IMR-90 (cell line): Measurements from ENCODE around the gene MICU1. TPM values are rescaled to one million over a fixed set of nuclear protein-coding genes. Genes with fewer than 3 reads are reported as not detected.
A peak's percentile ranks its signal among the peaks of the same experiment; 100 is the strongest.

Experiments used
- ATAC-seq: fragments of 200-7000 bp; cut with Tn5 transposase; 2 replicates; pipeline ENCODE4 v1.9.1; 2020; ENCODE audit warnings: low read depth, mild to moderate bottlenecking, moderate library complexity
- BruUV-seq: library from RNA; stranded (reverse); fragments of 400-500 nt; replicated peaks from 2 replicates; lab custom pipeline; 2021; lab: Mats Ljungman, UMichigan
- CTCF ChIA-PET: fragments of 300-600 bp; formaldehyde crosslinking; extraction: SDS; loops from one replicate; lab custom pipeline; 2021; ENCODE audit warnings: antibody characterized with exemption; lab: Yijun Ruan, JAX
- POLR2A ChIA-PET: fragments of 300-600 bp; sonication (Branson Sonifier 250); formaldehyde crosslinking; loops from one replicate; lab custom pipeline; 2022; ENCODE audit warnings: antibody characterized with exemption; ENCODE audit not compliant: unreplicated experiment; lab: Charles Lee
- DNase-seq: peaks from one replicate; pipeline ENCODE4 v3.0.0; 2013
- H2AFZ ChIP-seq: replicated peaks from 2 replicates; pipeline ENCODE3; 2013; ENCODE audit warnings: low read length, mild to moderate bottlenecking; ENCODE audit not compliant: poor library complexity
- H2AK5ac ChIP-seq: 2 replicates; pipeline ENCODE4 v1.6.1; 2013; ENCODE audit warnings: low read depth, low read length, inconsistent platforms
- H2AK9ac ChIP-seq: replicated peaks from 2 replicates; pipeline ENCODE3; 2013; ENCODE audit warnings: mild to moderate bottlenecking, low read depth, low read length, moderate library complexity; ENCODE audit not compliant: poor library complexity
- H2BK120ac ChIP-seq: 2 replicates; pipeline ENCODE4 v1.6.1; 2013; ENCODE audit warnings: low read depth, low read length, inconsistent platforms
- H2BK15ac ChIP-seq: 3 replicates; pipeline ENCODE4 v1.6.1; 2013; ENCODE audit warnings: low read depth, low read length, inconsistent platforms
- H2BK20ac ChIP-seq: 2 replicates; pipeline ENCODE4 v1.6.1; 2013; ENCODE audit warnings: low read depth, mild to moderate bottlenecking, inconsistent platforms, low read length, moderate library complexity
- H2BK5ac ChIP-seq: 2 replicates; pipeline ENCODE4 v1.6.1; 2013; ENCODE audit warnings: mild to moderate bottlenecking, low read depth, low read length, inconsistent platforms; ENCODE audit not compliant: poor library complexity, severe bottlenecking
- H3K14ac ChIP-seq: replicated peaks from 2 replicates; pipeline ENCODE4 v1.6.1; 2013; ENCODE audit warnings: low read depth, low read length, inconsistent platforms
- H3K18ac ChIP-seq: 2 replicates; pipeline ENCODE4 v1.6.1; 2013; ENCODE audit warnings: low read depth, low read length, control low read depth
- H3K23ac ChIP-seq: 2 replicates; pipeline ENCODE4 v1.6.1; 2013; ENCODE audit warnings: low read depth, low read length, inconsistent platforms
- H3K27ac ChIP-seq: 2 replicates; pipeline ENCODE4 v1.5.1; 2013; ENCODE audit warnings: mild to moderate bottlenecking, control low read depth, low read length; ENCODE audit not compliant: insufficient read depth
- H3K27me3 ChIP-seq: 2 replicates; pipeline ENCODE4 v1.6.1; 2013; ENCODE audit warnings: low read length; ENCODE audit not compliant: control insufficient read depth, insufficient read depth
- H3K36me3 ChIP-seq: 2 replicates; pipeline ENCODE4 v1.6.1; 2013; ENCODE audit warnings: low read length, mixed read lengths; ENCODE audit not compliant: control insufficient read depth, insufficient read depth
- H3K4ac ChIP-seq: 2 replicates; pipeline ENCODE4 v1.6.1; 2013; ENCODE audit warnings: low read depth, low read length, inconsistent platforms
- H3K4me1 ChIP-seq: 2 replicates; pipeline ENCODE4 v1.6.1; 2013; ENCODE audit warnings: low read length, mixed read lengths; ENCODE audit not compliant: control insufficient read depth, insufficient read depth
- H3K4me2 ChIP-seq: 2 replicates; pipeline ENCODE4 v1.6.1; 2013; ENCODE audit warnings: low read depth, mild to moderate bottlenecking, control low read depth, low read length, moderate library complexity
- H3K4me3 ChIP-seq: 2 replicates; pipeline ENCODE4 v1.5.1; 2013; ENCODE audit warnings: low read depth, mild to moderate bottlenecking, control low read depth, low read length, moderate library complexity; ENCODE audit not compliant: insufficient read depth
- H3K56ac ChIP-seq: 2 replicates; pipeline ENCODE4 v1.6.1; 2013; ENCODE audit warnings: low read length, inconsistent platforms; ENCODE audit not compliant: insufficient read depth; ENCODE audit errors: extremely low read depth
- H3K79me1 ChIP-seq, 2 experiments: 2 replicates each; pipeline ENCODE4 v1.6.1; 2013; ENCODE audit warnings: low read length in 2 of 2, inconsistent platforms in 1 of 2, low read depth in 1 of 2
- H3K9ac ChIP-seq: 2 replicates; pipeline ENCODE4 v1.6.1; 2013; ENCODE audit warnings: low read depth, low read length, control low read depth
- H3K9me1 ChIP-seq: 2 replicates; pipeline ENCODE4 v1.6.1; 2013; ENCODE audit warnings: low read length, inconsistent platforms; ENCODE audit not compliant: insufficient read depth
- H3K9me3 ChIP-seq: 2 replicates; pipeline ENCODE4 v1.6.1; 2013; ENCODE audit warnings: low read length; ENCODE audit not compliant: control insufficient read depth, insufficient read depth
- H4K20me1 ChIP-seq: 2 replicates; pipeline ENCODE4 v1.6.1; 2013; ENCODE audit warnings: low read length, inconsistent platforms; ENCODE audit not compliant: insufficient read depth
- H4K5ac ChIP-seq: 2 replicates; pipeline ENCODE4 v1.6.1; 2013; ENCODE audit warnings: mild to moderate bottlenecking, low read depth, low read length, control low read depth
- H4K8ac ChIP-seq, 2 experiments: 2 replicates each; pipeline ENCODE4 v1.6.1; 2013; ENCODE audit warnings: low read depth in 2 of 2, low read length in 2 of 2, control low read depth in 1 of 2, inconsistent platforms in 1 of 2
- H4K91ac ChIP-seq: 2 replicates; pipeline ENCODE4 v1.6.1; 2013; ENCODE audit warnings: low read depth, low read length, inconsistent platforms; ENCODE audit not compliant: insufficient read depth
- BHLHE40 ChIP-seq: fragments of 150-350 bp; IDR thresholded peaks from 2 replicates; pipeline ENCODE4 v1.6.1; 2016; ENCODE audit warnings: mild to moderate bottlenecking, low read depth, low read length
- CEBPB ChIP-seq: IDR thresholded peaks from 2 replicates; pipeline ENCODE4 v1.6.1; 2012; ENCODE audit warnings: low read depth, low read length, improper control_type of control experiment
- CHD1 ChIP-seq: IDR thresholded peaks from 2 replicates; pipeline ENCODE4 v1.6.1; 2012; ENCODE audit warnings: low read depth, low read length, improper control_type of control experiment
- CTCF ChIP-seq: conservative IDR thresholded peaks from 2 replicates; pipeline ENCODE4 v1.5.1; 2012; ENCODE audit warnings: mild to moderate bottlenecking, low read depth, low read length, improper control_type of control experiment
- FOS ChIP-seq: fragments of 150-350 bp; IDR thresholded peaks from 2 replicates; pipeline ENCODE4 v1.6.1; 2016; ENCODE audit warnings: low read depth, low read length
- MAFK ChIP-seq: IDR thresholded peaks from 2 replicates; pipeline ENCODE4 v1.6.1; 2012; ENCODE audit warnings: low read depth, low read length, improper control_type of control experiment
- NFE2L2 ChIP-seq: fragments of 150-350 bp; IDR thresholded peaks from 2 replicates; pipeline ENCODE4 v1.6.1; 2016; ENCODE audit warnings: low read depth, mild to moderate bottlenecking, low read length
- POLR2A ChIP-seq: IDR thresholded peaks from 2 replicates; pipeline ENCODE4 v1.6.1; 2012; ENCODE audit warnings: mild to moderate bottlenecking, low read depth, low read length
- RAD21 ChIP-seq: IDR thresholded peaks from 2 replicates; pipeline ENCODE4 v1.6.1; 2012; ENCODE audit warnings: low read length, improper control_type of control experiment
- RFX5 ChIP-seq: IDR thresholded peaks from 2 replicates; pipeline ENCODE4 v1.8.0; 2012; ENCODE audit warnings: low read depth, mild to moderate bottlenecking, low read length, moderate library complexity
- SMC3 ChIP-seq: fragments of 150-350 bp; IDR thresholded peaks from 2 replicates; pipeline ENCODE4 v1.6.1; 2016; ENCODE audit warnings: low read depth, mild to moderate bottlenecking, antibody characterized with exemption, low read length, moderate library complexity
- USF2 ChIP-seq: fragments of 150-350 bp; IDR thresholded peaks from 2 replicates; pipeline ENCODE4 v1.6.1; 2017; ENCODE audit warnings: mild to moderate bottlenecking, antibody characterized with exemption, low read length, low read depth
- WGBS, 2 experiments: methylation state at CpG; one replicate each; pipeline versions ENCODE4 v1.1.5 to v1.1.7; 2013; ENCODE audit warnings: missing lambda C conversion rate in 2 of 2; ENCODE audit not compliant: insufficient read length in 1 of 2; ENCODE audit errors: extremely low coverage in 2 of 2; 5-methylcytosine and 5-hydroxymethylcytosine counted together
- dilution Hi-C: fragments of 300-500 bp; cut with HindIII; formaldehyde crosslinking; loops from one replicate; pipeline ENCODE4 v1.14.3; 2018; ENCODE audit warnings: low sequenced_read_pairs; ENCODE audit not compliant: unreplicated experiment
- in situ Hi-C: fragments of 300-500 bp; cut with MboI; formaldehyde crosslinking; loops from 3 replicates; pipeline ENCODE4 v1.14.3; 2019; ENCODE audit warnings: low sequenced_read_pairs, inconsistent platforms, mixed read lengths
- intact Hi-C: fragments of 100-400 bp; cut with micrococcal nuclease; formaldehyde crosslinking; loops from 2 replicates; pipeline ENCODE4 v1.10.0; 2022
- polyA plus RNA-seq, 3 experiments: library from polyadenylated mRNA; depleted of rRNA; stranded (reverse); fragments of >200 nt; gene quantifications; 2 replicates each; pipeline ENCODE4 v1.2.3, GENCODE V29; 2012; ENCODE audit warnings: low replicate concordance in 1 of 3
- total RNA-seq: library from RNA; depleted of rRNA; stranded (reverse); fragments of >200 nt; gene quantifications from 2 replicates; pipeline ENCODE4 v1.2.3, GENCODE V29; 2012

Gene MICU1
- total and polyA plus RNA-seq, 2 of the 4 experiments (the other 2 are of a cell fraction): 43.6 to 44.7 TPM

- TF ChIP-seq FOS: no peak
Measured at GRCh38 chr10:72367301-72367960, 258.4 kb downstream of the MICU1 start (continued).

GRCh38 chr10:72365106-72365895 is 260.6 kb downstream of the MICU1 start:
- Histone ChIP-seq H2AFZ (no peak overlapping the region), H4K91ac (no peak overlapping the region), H2BK5ac (no peak overlapping the region), H3K27me3 (no peaks in the 10 kb centered on the region), H2BK20ac (no peak overlapping the region), H3K9me1 (peaks cover 3% of the 10 kb centered on the region), H3K18ac (no peak overlapping the region), H3K4me2 (no peak overlapping the region), H3K9ac (no peak overlapping the region), H3K36me3 (peaks cover 7% of the 10 kb centered on the region; the same call in 1 of the 2 replicates), H4K20me1 (no peaks in the 10 kb centered on the region), H2AK5ac (peak overlapping the region; percentile 19; the same call in 1 of the 2 replicates), H3K4me3 (no peak overlapping the region), H3K23ac (no peak overlapping the region), H4K5ac (no peak overlapping the region), H2AK9ac (no peak overlapping the region), H3K14ac (no peak overlapping the region), H3K27ac (no peak overlapping the region), H3K9me3 (no peaks in the 10 kb centered on the region), H3K4me1 (peaks cover 12% of the 10 kb centered on the region), H3K79me1 (no peaks in the 10 kb centered on the region), H2BK120ac (no peak overlapping the region), H3K4ac (peak overlapping the region; percentile 6; the same call in 1 of the 2 replicates), H4K8ac (peak overlapping the region; percentile 57 to 97; a peak in 2 of 4 replicates), H3K56ac (no peak overlapping the region), H2BK15ac (no peak overlapping the region)
- intact Hi-C loops: loop anchor here (2.0 kb wide), 2 partner anchors 260 to 328 kb away; partner anchors contain the start of gene MCU
- CTCF ChIA-PET: interaction anchor here (0.6 to 1.6 kb wide), 4 partner anchors 10 to 465 kb away, joined by 3 to 5 read pairs (median 4); partner anchors contain the start of gene DNAJB12
- WGBS, 2 experiments: 100% methylated on average over 1 of the region's 7 CpGs; no CpG with 5 or more reads in 1 of the 2 experiments
- DNase-seq: no peak
- in situ Hi-C loops: loop anchor here (10.0 kb wide), 1 partner anchor 700 kb away; no protein-coding TSS in a partner anchor
- BruUV-seq: no TSS peak
- dilution Hi-C loops: no loop called here
- POLR2A ChIA-PET: no interaction called here
- ATAC-seq: no peak
- TF ChIP-seq RFX5 (no peak), CEBPB (no peak), CTCF (no peak), RAD21 (no peak), CHD1 (no peak), SMC3 (no peak), NFE2L2 (no peak), MAFK (no peak), FOS (no peak), BHLHE40 (no peak), POLR2A (no peak), USF2 (no peak)
